H1 (cell line): ENCODE data around the gene GRM4. TPM values are rescaled to one million over a fixed set of nuclear protein-coding genes. Genes with fewer than 3 reads are reported as not detected.

Experiments
- CTCF ChIA-PET: fragments of 300-600 bp; sonication (Branson Sonifier 250); formaldehyde crosslinking; loops from one replicate; lab custom pipeline; 2021; ENCODE audit not compliant: partially characterized antibody; lab: Charles Lee
- POLR2A ChIA-PET: fragments of 300-600 bp; sonication (Branson Sonifier 250); formaldehyde crosslinking; loops from one replicate; lab custom pipeline; 2021; ENCODE audit warnings: inconsistent platforms; ENCODE audit not compliant: partially characterized antibody; lab: Charles Lee
- DNase-seq, 2 experiments: peaks; one replicate each; pipeline versions ENCODE4 v3.0.0 to v3.0.0-alpha.2; 2010 to 2022; ENCODE audit warnings: low spot score in 2 of 2, low read depth in 1 of 2, mixed read lengths in 1 of 2
- FAIRE-seq: peaks from 2 replicates; lab custom pipeline; 2011; peaks lifted over from hg19 to GRCh38; lab: Jason Lieb, UNC
- H2AFZ ChIP-seq: 2 replicates; pipeline ENCODE4 v1.8.1; 2012; ENCODE audit warnings: low read length, inconsistent platforms
- H2AK5ac ChIP-seq: 2 replicates; pipeline ENCODE4 v1.6.1; 2013; ENCODE audit warnings: low read depth, low read length
- H2BK120ac ChIP-seq: replicated peaks from 2 replicates; pipeline ENCODE3; 2013; ENCODE audit warnings: low read depth, low read length, inconsistent platforms
- H2BK12ac ChIP-seq: 2 replicates; pipeline ENCODE4 v1.6.1; 2013; ENCODE audit warnings: low read depth, low read length
- H2BK15ac ChIP-seq: 2 replicates; pipeline ENCODE4 v1.6.1; 2013; ENCODE audit warnings: low read length
- H2BK20ac ChIP-seq: 2 replicates; pipeline ENCODE4 v1.6.1; 2013; ENCODE audit warnings: low read length
- H2BK5ac ChIP-seq: 2 replicates; pipeline ENCODE4 v1.6.1; 2013; ENCODE audit warnings: low read depth, low read length
- H3K14ac ChIP-seq: 2 replicates; pipeline ENCODE4 v1.6.1; 2013; ENCODE audit warnings: inconsistent platforms; ENCODE audit not compliant: insufficient read length
- H3K18ac ChIP-seq: 2 replicates; pipeline ENCODE4 v1.6.1; 2013; ENCODE audit warnings: low read length; ENCODE audit errors: extremely low read depth
- H3K23ac ChIP-seq: 2 replicates; pipeline ENCODE4 v1.6.1; 2013; ENCODE audit warnings: inconsistent platforms; ENCODE audit not compliant: insufficient read length
- H3K23me2 ChIP-seq: 2 replicates; pipeline ENCODE4 v1.6.1; 2013; ENCODE audit warnings: low read depth, low read length
- H3K27ac ChIP-seq: 2 replicates; pipeline ENCODE4 v1.6.1; 2011; ENCODE audit warnings: low read depth, low read length, inconsistent platforms
- H3K27me3 ChIP-seq, 4 experiments: replicated peaks in 1 of 4; 1 replicate in 1 of 4; 2 replicates in 3 of 4; pipeline versions ENCODE4 v1.6.1 to v1.8.1; 2011 to 2013; ENCODE audit warnings: low read length in 3 of 4, mild to moderate bottlenecking in 3 of 4, inconsistent platforms in 2 of 4, mixed read lengths in 2 of 4, moderate library complexity in 1 of 4; ENCODE audit not compliant: control insufficient read depth in 3 of 4, insufficient read depth in 3 of 4; ENCODE audit errors: extremely low read depth in 1 of 4
- H3K36me3 ChIP-seq, 4 experiments: 2 replicates each; pipeline versions ENCODE4 v1.6.1 to v1.8.1; 2011 to 2013; ENCODE audit warnings: mild to moderate bottlenecking in 4 of 4, low read length in 3 of 4, moderate library complexity in 2 of 4, control low read depth in 1 of 4, inconsistent platforms in 1 of 4; ENCODE audit not compliant: insufficient read depth in 4 of 4, control insufficient read depth in 2 of 4
- H3K4ac ChIP-seq: replicated peaks from 2 replicates; pipeline ENCODE3; 2013; ENCODE audit warnings: low read length, low read depth, mixed read lengths, inconsistent platforms; ENCODE audit not compliant: insufficient read length
- H3K4me1 ChIP-seq, 4 experiments: replicated peaks in 1 of 4; 1 replicate in 1 of 4; 2 replicates in 3 of 4; pipeline versions ENCODE4 v1.6.1 to v1.8.1; 2011 to 2013; ENCODE audit warnings: low read length in 3 of 4, inconsistent platforms in 2 of 4, mixed read lengths in 1 of 4; ENCODE audit not compliant: insufficient read depth in 4 of 4, control insufficient read depth in 3 of 4
- H3K4me2 ChIP-seq, 2 experiments: 2 replicates each; pipeline versions ENCODE4 v1.6.1 to v1.8.1; 2011 to 2013; ENCODE audit warnings: low read depth in 2 of 2, low read length in 2 of 2, control low read depth in 1 of 2, inconsistent platforms in 1 of 2, mild to moderate bottlenecking in 1 of 2; ENCODE audit not compliant: insufficient read depth in 1 of 2
- H3K4me3 ChIP-seq, 4 experiments: fragments of 200-600, 300-600 bp in 1 of 4; sonication (generic), shearing (Covaris generic), sonication (Bioruptor Twin) in 1 of 4; 2 replicates each; pipeline versions ENCODE4 v1.5.1 to v1.8.1; 2011 to 2016; ENCODE audit warnings: low read length in 4 of 4, low read depth in 3 of 4, control low read depth in 2 of 4, inconsistent platforms in 2 of 4, mild to moderate bottlenecking in 2 of 4, mixed read lengths in 1 of 4, moderate library complexity in 1 of 4; ENCODE audit not compliant: insufficient read depth in 2 of 4; ENCODE audit errors: extremely low read depth in 1 of 4
- H3K56ac ChIP-seq: replicated peaks from 2 replicates; pipeline ENCODE3; 2013; ENCODE audit warnings: low read depth, mild to moderate bottlenecking, mixed read lengths, low read length, inconsistent platforms; ENCODE audit not compliant: insufficient read length
- H3K79me1 ChIP-seq: 2 replicates; pipeline ENCODE4 v1.6.1; 2013; ENCODE audit warnings: low read depth, low read length, control low read depth
- H3K79me2 ChIP-seq, 2 experiments: 2 replicates each; pipeline versions ENCODE4 v1.6.1 to v1.8.1; 2012 to 2013; ENCODE audit warnings: low read length in 2 of 2, mild to moderate bottlenecking in 2 of 2, inconsistent platforms in 1 of 2; ENCODE audit not compliant: insufficient read depth in 2 of 2, control insufficient read depth in 1 of 2
- H3K9ac ChIP-seq, 4 experiments: replicated peaks in 1 of 4; 1 replicate in 1 of 4; 2 replicates in 3 of 4; pipeline versions ENCODE4 v1.6.1 to v1.8.1; 2011 to 2013; ENCODE audit warnings: low read depth in 3 of 4, low read length in 3 of 4, control low read depth in 2 of 4, mild to moderate bottlenecking in 2 of 4, moderate library complexity in 2 of 4, inconsistent platforms in 1 of 4; ENCODE audit errors: extremely low read depth in 1 of 4
- H3K9me3 ChIP-seq, 2 experiments: 2 replicates each; pipeline versions ENCODE4 v1.6.1 to v1.8.1; 2012 to 2013; ENCODE audit warnings: mild to moderate bottlenecking in 2 of 2, moderate library complexity in 2 of 2, control low read depth in 1 of 2, inconsistent platforms in 1 of 2, low read depth in 1 of 2, low read length in 1 of 2, mixed read lengths in 1 of 2; ENCODE audit not compliant: insufficient read depth in 2 of 2
- H4K20me1 ChIP-seq, 2 experiments: replicated peaks in 1 of 2; 2 replicates each; pipeline versions ENCODE3 to v1.8.1; 2011 to 2013; ENCODE audit warnings: inconsistent platforms in 2 of 2, low read length in 2 of 2, mild to moderate bottlenecking in 1 of 2; ENCODE audit not compliant: insufficient read depth in 2 of 2, control insufficient read depth in 1 of 2
- H4K5ac ChIP-seq: 2 replicates; pipeline ENCODE4 v1.6.1; 2013; ENCODE audit warnings: low read length, low read depth, mixed read lengths, inconsistent platforms; ENCODE audit not compliant: insufficient read length
- H4K8ac ChIP-seq: 2 replicates; pipeline ENCODE4 v1.8.0; 2013; ENCODE audit warnings: mild to moderate bottlenecking, moderate library complexity, low read length, inconsistent platforms; ENCODE audit not compliant: insufficient read depth; ENCODE audit errors: extremely low read depth
- H4K91ac ChIP-seq: replicated peaks from 2 replicates; pipeline ENCODE3; 2013; ENCODE audit warnings: low read length, mixed read lengths, inconsistent platforms; ENCODE audit not compliant: insufficient read length
- ASH2L ChIP-seq: fragments of 200-600, 300-600 bp; sonication (generic); IDR thresholded peaks from one replicate; pipeline ENCODE4 v1.7.1; 2017; ENCODE audit warnings: low read length
- EP300 ChIP-seq, 2 experiments: IDR thresholded peaks; 1 replicate in 1 of 2; 2 replicates in 1 of 2; pipeline ENCODE4 v1.6.1; 2011 to 2012; ENCODE audit warnings: low read depth in 2 of 2, low read length in 2 of 2, mild to moderate bottlenecking in 2 of 2, borderline replicate concordance in 1 of 2, inconsistent platforms in 1 of 2, moderate library complexity in 1 of 2
- KDM1A ChIP-seq: fragments of 200-600, 300-600 bp; sonication (generic); IDR thresholded peaks from 2 replicates; pipeline ENCODE4 v1.7.1; 2016; ENCODE audit warnings: mild to moderate bottlenecking, low read length, borderline replicate concordance
- PHF8 ChIP-seq: fragments of 200-600 bp; sonication (generic); conservative IDR thresholded peaks from 2 replicates; pipeline ENCODE4 v1.7.1; 2012; ENCODE audit warnings: low read depth, mild to moderate bottlenecking, inconsistent platforms, low read length, moderate library complexity
- POLR2A ChIP-seq, 2 experiments: IDR thresholded peaks; 1 replicate in 1 of 2; 2 replicates in 1 of 2; pipeline ENCODE4 v1.6.1; 2011; ENCODE audit warnings: low read depth in 2 of 2, low read length in 2 of 2, mild to moderate bottlenecking in 2 of 2; ENCODE audit errors: control extremely low read depth in 1 of 2
- SIX5 ChIP-seq: IDR thresholded peaks from 2 replicates; pipeline ENCODE4 v1.6.1; 2011; ENCODE audit warnings: mild to moderate bottlenecking, low read depth, low read length
- SP4 ChIP-seq: IDR thresholded peaks from 2 replicates; pipeline ENCODE4 v1.6.1; 2012; ENCODE audit warnings: low read length, inconsistent platforms
- SRF ChIP-seq: IDR thresholded peaks from 2 replicates; pipeline ENCODE4 v1.6.1; 2011; ENCODE audit warnings: mild to moderate bottlenecking, low read depth, low read length, moderate library complexity
- WGBS, 2 experiments: shearing (Covaris generic) in 1 of 2; methylation state at CpG; one replicate each; pipeline versions ENCODE4 v1.1.6 to v1.1.7; 2013 to 2015; ENCODE audit warnings: low lambda C conversion rate in 2 of 2, mixed read lengths in 2 of 2, inconsistent platforms in 1 of 2, low coverage in 1 of 2, missing lambda C conversion rate in 1 of 2; ENCODE audit not compliant: insufficient replicate concordance in 2 of 2, insufficient coverage in 1 of 2, insufficient read length in 1 of 2; ENCODE audit errors: extremely low coverage in 1 of 2, missing lambda C conversion rate in 1 of 2; 5-methylcytosine and 5-hydroxymethylcytosine counted together
- polyA plus RNA-seq, 7 experiments: library from polyadenylated mRNA; depleted of rRNA in 3 of 7; stranded (reverse) in 5 of 7; unstranded in 2 of 7; fragments of >200 nt in 5 of 7; fragments of 200-250 nt in 2 of 7; gene quantifications; 1 replicate in 5 of 7; 2 replicates in 1 of 7; 4 replicates in 1 of 7; pipeline versions ENCODE4 v1.2.1 to v1.2.3, GENCODE V29; 2011 to 2013; ENCODE audit warnings: missing spikeins in 2 of 7, mixed read lengths in 2 of 7
- total RNA-seq: library from RNA; stranded (reverse); fragmentation: NEBNext Ultra II Directional; extraction: Animal tissue kit (Norgen Biotek cat#: 25700); gene quantifications from 2 replicates; pipeline ENCODE4 v1.2.1, GENCODE V29; 2021

Gene GRM4
- total and polyA plus RNA-seq, 2 of the 8 experiments (the other 6 are each of a cell fraction or from before 2014, with no cell fraction given), result 19.6 to 21.5 TPM

- Histone ChIP-seq H3K9me3 (no peaks in the 10 kb centered on the region), H2BK12ac (no peak overlapping the region), H2BK120ac (no peak overlapping the region), H2AK5ac (no peak overlapping the region), H4K5ac (no peak overlapping the region), H3K23ac (no peak overlapping the region), H4K20me1 (no peaks in the 10 kb centered on the region), H2BK20ac (no peak overlapping the region), H2BK5ac (no peak overlapping the region), H3K14ac (no peak overlapping the region), H3K27me3 (no peaks in the 10 kb centered on the region), H3K4me2 (no peak overlapping the region), H3K79me2 (no peaks in the 10 kb centered on the region), H4K91ac (no peak overlapping the region), H3K4me3 (no peak overlapping the region), H3K18ac (no peak overlapping the region), H4K8ac (no peak overlapping the region), H3K9ac (no peak overlapping the region), H3K4me1 (peaks cover 0 to 2% (median 0%) of the 10 kb centered on the region in 4 experiments; a peak in 1 of 7 replicates), H3K56ac (no peak overlapping the region), H3K4ac (no peak overlapping the region), H3K36me3 (no peaks in the 10 kb centered on the region), H3K79me1 (no peaks in the 10 kb centered on the region), H3K23me2 (no peaks in the 10 kb centered on the region), H3K27ac (no peak overlapping the region), H2BK15ac (no peak overlapping the region), H2AFZ (no peak overlapping the region)
- ChIA-PET CTCF (interaction anchor here (0.8 to 4.7 kb wide), 5 partner anchors 11 to 426 kb away, joined by 3 to 12 read pairs (median 3); no protein-coding TSS in a partner anchor), POLR2A (interaction anchor here (1.1 to 2.9 kb wide), 3 partner anchors 74 to 256 kb away, joined by 3 to 10 read pairs (median 5); partner anchors contain the start of genes RPS10 and SMIM29)
- FAIRE-seq, result no peak
- WGBS, 2 experiments, result 87% methylated on average over 1 of the region's 1 CpG; no CpG with 5 or more reads in 1 of the 2 experiments
- DNase-seq, result no peak
- TF ChIP-seq SP4 (no peak), KDM1A (no peak), POLR2A (IDR thresholded peaks at IDR 0.05; ENCODE audit: control extremely low read depth in 1 of 2, low read depth in 2 of 2, low read length in 2 of 2) (no peak), ASH2L (no peak), PHF8 (no peak), SRF (no peak), SIX5 (no peak), EP300 (IDR thresholded peaks at IDR 0.05; ENCODE audit: borderline replicate concordance in 1 of 2, low read depth in 2 of 2, low read length in 2 of 2) (no peak)
These were observed 24.0 kb upstream of the GRM4 start for GRCh38 chr6:34169897-34170296.
